ENCODE data around the gene CTNNA1.
"Not testable (repeated sequence)": the region's sequence is repeated elsewhere in the genome, so short reads cannot be mapped to it uniquely, and the experiment has no call there.

CTNNA1 gene

GRCh38 chr5:138772986-138773594, 19.9 kb downstream of the CTNNA1 start:
- Histone ChIP-seq H3K4me3 (ENCODE audit: low read length) (no peak overlapping the region), H3K4me1 (ENCODE audit: control insufficient read depth, insufficient read depth, low read length) (peaks cover 3% of the 10 kb centered on the region), H3K9ac (ENCODE audit: low read length) (no peak overlapping the region)

DNA sequence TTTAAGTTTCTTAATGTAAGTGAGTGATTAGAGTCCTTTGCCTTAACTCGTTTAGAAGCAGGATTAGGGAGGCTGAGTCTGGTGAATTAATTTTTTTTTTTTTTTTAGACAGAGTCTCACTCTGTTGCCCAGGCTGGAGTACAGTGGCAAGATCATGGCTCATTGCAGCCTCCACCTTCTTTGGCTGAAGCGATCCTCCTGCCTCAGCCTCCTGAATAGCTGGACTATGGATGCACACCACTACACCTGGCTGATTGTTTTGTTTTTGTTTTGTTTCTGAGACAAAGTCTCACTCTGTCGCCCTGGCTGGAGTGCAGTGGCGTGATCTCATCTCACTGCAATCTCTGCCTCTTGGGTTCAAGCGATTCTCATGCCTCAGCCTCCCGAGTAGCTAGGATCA, 20.4 kb downstream of the CTNNA1 start:
- H3K27ac ChIP-seq (ENCODE audit: low read depth, low read length); H3K4me3 ChIP-seq (ENCODE audit: low read length): not testable (repeated sequence)

More at GRCh38 chr5:138772986-138773594, 19.9 kb downstream of the CTNNA1 start:
- Histone ChIP-seq H3K27me3 (ENCODE audit: control insufficient read depth, insufficient read depth, low read length) (no peaks in the 10 kb centered on the region), H3K27ac (ENCODE audit: low read depth, low read length) (no peak overlapping the region), H3K36me3 (ENCODE audit: control insufficient read depth, insufficient read depth, low read length) (no peaks in the 10 kb centered on the region)

GRCh38 chr5:138775034-138775433, 21.8 kb downstream of the CTNNA1 start:
- Histone ChIP-seq H3K27ac (ENCODE audit: low read depth, low read length) (no peak overlapping the region), H3K36me3 (ENCODE audit: control insufficient read depth, insufficient read depth, low read length) (no peaks in the 10 kb centered on the region), H3K9ac (ENCODE audit: low read length) (no peak overlapping the region), H3K27me3 (ENCODE audit: control insufficient read depth, insufficient read depth, low read length) (no peaks in the 10 kb centered on the region), H3K4me3 (ENCODE audit: low read length) (no peak overlapping the region), H3K4me1 (ENCODE audit: control insufficient read depth, insufficient read depth, low read length) (peaks cover 3% of the 10 kb centered on the region)

More for the DNA sequence above, 20.4 kb downstream of the CTNNA1 start:
- H3K36me3 ChIP-seq (ENCODE audit: control insufficient read depth, insufficient read depth, low read length); H3K4me1 ChIP-seq (ENCODE audit: control insufficient read depth, insufficient read depth, low read length); H3K9ac ChIP-seq (ENCODE audit: low read length); H3K27me3 ChIP-seq (ENCODE audit: control insufficient read depth, insufficient read depth, low read length): not testable (repeated sequence)

GRCh38 chr5:138778234-138778633, 25.0 kb downstream of the CTNNA1 start:
- Histone ChIP-seq H3K4me1 (ENCODE audit: control insufficient read depth, insufficient read depth, low read length) (no peaks in the 10 kb centered on the region), H3K4me3 (ENCODE audit: low read length) (no peak overlapping the region), H3K27ac (ENCODE audit: low read depth, low read length) (no peak overlapping the region), H3K9ac (ENCODE audit: low read length) (no peak overlapping the region), H3K36me3 (ENCODE audit: control insufficient read depth, insufficient read depth, low read length) (peaks cover 4% of the 10 kb centered on the region), H3K27me3 (ENCODE audit: control insufficient read depth, insufficient read depth, low read length) (no peaks in the 10 kb centered on the region)

DNA sequence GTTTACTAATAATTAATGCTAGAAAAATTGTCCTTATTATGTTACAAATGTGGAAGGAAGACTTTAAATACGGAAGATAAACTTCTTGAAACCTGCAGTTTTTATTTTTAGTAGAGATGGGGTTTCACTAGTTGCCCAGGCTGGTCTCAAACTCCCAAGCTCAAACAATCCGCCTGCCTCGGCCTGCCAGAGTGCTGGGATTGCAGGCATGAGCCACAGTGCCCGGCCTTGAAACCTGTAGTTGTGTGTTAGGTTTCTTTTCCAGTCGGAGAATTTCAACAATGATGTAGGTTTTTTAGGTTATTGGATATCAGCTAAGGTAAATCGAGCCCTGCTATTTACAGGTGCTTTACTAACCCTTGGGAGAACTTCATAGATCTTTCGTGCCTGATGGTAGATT, 30.8 kb downstream of the CTNNA1 start:
- Histone ChIP-seq H3K4me1 (ENCODE audit: control insufficient read depth, insufficient read depth, low read length) (peaks cover 3% of the 10 kb centered on the region), H3K36me3 (ENCODE audit: control insufficient read depth, insufficient read depth, low read length) (peaks cover 7% of the 10 kb centered on the region), H3K27ac (ENCODE audit: low read depth, low read length) (no peak overlapping the region)

DNA sequence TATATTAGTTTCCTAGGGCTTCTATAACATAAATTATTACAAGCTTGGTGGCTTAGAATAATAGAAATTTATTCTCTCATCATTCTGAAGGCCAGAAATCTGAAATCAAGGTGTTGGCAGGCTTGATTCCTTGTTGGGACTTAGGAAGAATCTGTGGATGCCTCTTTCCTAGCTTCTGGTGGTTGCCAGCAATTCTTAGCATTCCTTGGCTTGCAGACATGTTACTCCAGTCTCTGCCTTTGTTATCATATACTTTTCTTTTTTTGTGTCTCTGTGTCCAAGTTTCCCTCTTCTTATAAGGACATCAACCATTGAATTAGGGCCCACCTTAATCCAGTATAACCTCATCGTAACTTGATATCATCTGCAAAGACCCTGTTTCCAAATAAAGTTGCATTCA, 31.4 kb downstream of the CTNNA1 start:
- H3K9ac ChIP-seq (ENCODE audit: low read length), result no peak overlapping the region
- H3K27ac ChIP-seq (ENCODE audit: low read depth, low read length), result no peak overlapping the region
- no peak overlapping the region for H3K4me3 ChIP-seq (ENCODE audit: low read length)
- H3K27me3 ChIP-seq (ENCODE audit: control insufficient read depth, insufficient read depth, low read length), result no peaks in the 10 kb centered on the region
- peaks cover 7% of the 10 kb centered on the region for H3K36me3 ChIP-seq (ENCODE audit: control insufficient read depth, insufficient read depth, low read length)
- peaks cover 3% of the 10 kb centered on the region for H3K4me1 ChIP-seq (ENCODE audit: control insufficient read depth, insufficient read depth, low read length)

More for the DNA sequence above, 30.8 kb downstream of the CTNNA1 start:
- Histone ChIP-seq H3K9ac (ENCODE audit: low read length) (no peak overlapping the region), H3K27me3 (ENCODE audit: control insufficient read depth, insufficient read depth, low read length) (no peaks in the 10 kb centered on the region), H3K4me3 (ENCODE audit: low read length) (no peak overlapping the region)

DNA sequence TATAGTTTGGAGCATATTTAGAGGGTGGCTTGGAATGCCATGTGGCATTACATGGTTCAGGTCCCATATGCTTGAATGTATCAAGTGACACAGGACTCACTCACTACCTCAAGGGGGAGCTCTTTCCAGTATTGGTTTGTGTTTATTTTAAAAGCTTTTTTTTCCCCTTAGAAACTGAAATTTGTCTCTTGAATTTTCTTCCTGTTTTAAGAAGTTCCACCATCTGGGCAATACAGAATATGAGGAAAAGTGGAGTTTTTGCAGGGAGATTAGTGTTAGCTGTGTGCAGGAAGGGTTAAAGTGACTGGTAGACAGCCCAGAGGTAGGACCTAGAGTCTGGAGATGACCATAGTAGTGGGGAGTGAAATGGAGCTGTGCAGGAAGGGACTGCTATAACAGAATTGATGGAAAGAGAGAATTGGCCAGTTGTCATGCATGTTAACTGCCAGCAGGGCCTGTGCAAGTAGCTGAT, 36.6 kb downstream of the CTNNA1 start:
- Histone ChIP-seq H3K9ac (ENCODE audit: low read length) (no peak overlapping the region), H3K27ac (ENCODE audit: low read depth, low read length) (no peak overlapping the region), H3K4me3 (ENCODE audit: low read length) (no peak overlapping the region), H3K36me3 (ENCODE audit: control insufficient read depth, insufficient read depth, low read length) (peaks cover 3% of the 10 kb centered on the region), H3K27me3 (ENCODE audit: control insufficient read depth, insufficient read depth, low read length) (no peaks in the 10 kb centered on the region), H3K4me1 (ENCODE audit: control insufficient read depth, insufficient read depth, low read length) (peaks cover 6% of the 10 kb centered on the region)

DNA sequence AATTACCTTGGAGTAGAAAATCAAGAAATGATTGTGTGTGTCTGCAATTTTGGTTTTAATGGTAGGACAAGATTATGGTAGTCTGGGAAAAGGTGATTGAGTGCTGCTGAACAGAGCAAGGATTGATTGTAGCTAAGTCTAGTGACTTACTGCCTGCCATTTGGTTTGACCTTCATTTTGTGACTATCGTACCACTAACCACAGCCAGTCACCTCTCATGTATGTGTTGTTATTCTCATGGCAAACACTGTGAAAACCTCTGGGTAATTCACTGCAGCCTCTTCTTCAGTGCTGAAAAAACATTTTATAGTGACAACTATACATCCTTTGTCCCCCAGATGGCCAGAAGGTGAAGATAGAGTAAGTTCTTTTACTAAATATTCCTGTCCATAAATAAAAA, 37.5 kb downstream of the CTNNA1 start:
- no peak overlapping the region for H3K27ac ChIP-seq (ENCODE audit: low read depth, low read length)
- peaks cover 9% of the 10 kb centered on the region for H3K4me1 ChIP-seq (ENCODE audit: control insufficient read depth, insufficient read depth, low read length)
- no peaks in the 10 kb centered on the region for H3K27me3 ChIP-seq (ENCODE audit: control insufficient read depth, insufficient read depth, low read length)
- H3K4me3 ChIP-seq (ENCODE audit: low read length), result no peak overlapping the region
- H3K36me3 ChIP-seq (ENCODE audit: control insufficient read depth, insufficient read depth, low read length), result peaks cover 3% of the 10 kb centered on the region
- no peak overlapping the region for H3K9ac ChIP-seq (ENCODE audit: low read length)

DNA sequence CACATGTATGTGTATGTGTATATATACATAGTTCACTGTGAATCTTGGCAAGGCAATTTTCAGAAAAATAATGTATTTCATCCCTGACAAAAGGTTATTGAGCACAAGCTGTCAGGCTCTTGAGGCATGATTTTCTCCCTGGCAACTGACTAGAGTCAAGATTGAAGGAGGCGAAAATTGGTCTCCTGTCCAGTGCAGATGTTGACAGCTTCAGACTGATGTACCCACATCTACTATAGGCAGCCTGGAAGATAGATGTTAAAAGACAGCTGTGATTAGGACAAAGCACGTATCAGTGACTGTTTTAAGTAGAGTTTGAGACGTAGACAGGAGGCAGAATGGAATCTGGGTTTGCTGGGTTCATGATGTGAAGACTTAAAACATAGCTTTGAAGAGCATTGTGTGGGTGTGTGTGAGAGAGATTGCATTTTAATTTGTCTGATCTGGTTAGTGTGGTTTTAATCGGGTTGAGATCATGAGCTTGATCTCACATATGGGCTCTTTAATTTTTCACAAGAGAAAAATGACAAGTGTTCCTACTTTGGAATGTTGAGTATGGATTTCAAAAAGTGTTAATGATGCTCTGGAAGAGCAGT, 39.1 kb downstream of the CTNNA1 start:
- no peak overlapping the region for H3K9ac ChIP-seq (ENCODE audit: low read length)
- H3K36me3 ChIP-seq (ENCODE audit: control insufficient read depth, insufficient read depth, low read length), result no peaks in the 10 kb centered on the region
- no peak overlapping the region for H3K4me3 ChIP-seq (ENCODE audit: low read length)
- peaks cover 10% of the 10 kb centered on the region for H3K4me1 ChIP-seq (ENCODE audit: control insufficient read depth, insufficient read depth, low read length)
- no peak overlapping the region for H3K27ac ChIP-seq (ENCODE audit: low read depth, low read length)
- H3K27me3 ChIP-seq (ENCODE audit: control insufficient read depth, insufficient read depth, low read length), result no peaks in the 10 kb centered on the region

DNA sequence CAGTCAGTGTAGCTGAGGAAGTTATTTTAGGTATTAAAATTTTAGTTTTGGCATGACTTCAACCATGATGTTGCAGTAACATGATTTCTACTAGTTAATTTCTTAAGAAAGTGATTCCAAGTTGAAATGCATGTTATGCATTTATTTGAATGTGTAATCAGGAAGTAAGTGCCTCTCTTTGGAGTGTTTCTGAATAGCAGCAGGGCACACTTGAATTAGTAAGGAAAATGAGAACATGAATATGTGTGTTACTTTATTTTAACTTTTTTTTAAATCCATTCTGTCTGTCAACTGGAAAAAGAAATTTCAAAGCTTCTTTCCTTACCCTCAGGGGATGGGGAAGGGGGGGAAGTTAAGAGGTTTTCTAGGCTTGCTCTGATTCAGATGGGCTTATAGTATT, 40.4 kb downstream of the CTNNA1 start:
- H3K4me1 ChIP-seq (ENCODE audit: control insufficient read depth, insufficient read depth, low read length), result peaks cover 10% of the 10 kb centered on the region
- no peak overlapping the region for H3K4me3 ChIP-seq (ENCODE audit: low read length)
- no peaks in the 10 kb centered on the region for H3K36me3 ChIP-seq (ENCODE audit: control insufficient read depth, insufficient read depth, low read length)
- no peak overlapping the region for H3K9ac ChIP-seq (ENCODE audit: low read length)
- H3K27ac ChIP-seq (ENCODE audit: low read depth, low read length), result no peak overlapping the region
- no peaks in the 10 kb centered on the region for H3K27me3 ChIP-seq (ENCODE audit: control insufficient read depth, insufficient read depth, low read length)

GRCh38 chr5:138803285-138803684, 50.1 kb downstream of the CTNNA1 start:
- Histone ChIP-seq H3K9ac (ENCODE audit: low read length) (no peak overlapping the region), H3K4me1 (ENCODE audit: control insufficient read depth, insufficient read depth, low read length) (peaks cover 9% of the 10 kb centered on the region), H3K27ac (ENCODE audit: low read depth, low read length) (no peak overlapping the region)

GRCh38 chr5:138803935-138804334, 50.7 kb downstream of the CTNNA1 start:
- no peak overlapping the region for H3K27ac ChIP-seq (ENCODE audit: low read depth, low read length)
- H3K36me3 ChIP-seq (ENCODE audit: control insufficient read depth, insufficient read depth, low read length), result no peaks in the 10 kb centered on the region
- H3K4me1 ChIP-seq (ENCODE audit: control insufficient read depth, insufficient read depth, low read length), result peaks cover 9% of the 10 kb centered on the region
- no peaks in the 10 kb centered on the region for H3K27me3 ChIP-seq (ENCODE audit: control insufficient read depth, insufficient read depth, low read length)
- H3K9ac ChIP-seq (ENCODE audit: low read length), result no peak overlapping the region
- H3K4me3 ChIP-seq (ENCODE audit: low read length), result no peak overlapping the region

More at GRCh38 chr5:138803285-138803684, 50.1 kb downstream of the CTNNA1 start:
- H3K36me3 ChIP-seq (ENCODE audit: control insufficient read depth, insufficient read depth, low read length), result no peaks in the 10 kb centered on the region
- no peaks in the 10 kb centered on the region for H3K27me3 ChIP-seq (ENCODE audit: control insufficient read depth, insufficient read depth, low read length)
- no peak overlapping the region for H3K4me3 ChIP-seq (ENCODE audit: low read length)

DNA sequence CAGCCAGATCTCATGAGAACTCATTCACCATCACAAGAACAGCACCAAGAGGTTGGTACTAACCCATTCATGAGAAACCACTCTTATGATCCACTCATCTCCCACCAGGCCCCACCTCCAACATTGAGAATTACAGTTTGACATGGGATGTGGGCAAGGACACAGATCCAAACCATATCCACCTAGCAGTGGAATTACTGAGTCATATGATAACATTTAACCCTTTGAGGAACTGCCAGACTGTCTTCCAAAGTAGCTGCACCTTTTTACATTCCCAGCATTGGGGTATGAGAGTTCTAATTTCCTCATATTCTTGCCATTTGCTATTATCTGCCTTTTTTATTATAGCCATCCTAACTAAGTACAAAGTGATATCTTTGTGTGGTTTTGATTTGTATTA, 51.9 kb downstream of the CTNNA1 start:
- no peak overlapping the region for H3K9ac ChIP-seq (ENCODE audit: low read length)
- H3K4me1 ChIP-seq (ENCODE audit: control insufficient read depth, insufficient read depth, low read length), result peaks cover 9% of the 10 kb centered on the region
- no peaks in the 10 kb centered on the region for H3K36me3 ChIP-seq (ENCODE audit: control insufficient read depth, insufficient read depth, low read length)
- H3K27ac ChIP-seq (ENCODE audit: low read depth, low read length), result no peak overlapping the region
- H3K27me3 ChIP-seq (ENCODE audit: control insufficient read depth, insufficient read depth, low read length), result no peaks in the 10 kb centered on the region
- H3K4me3 ChIP-seq (ENCODE audit: low read length), result no peak overlapping the region

Data from rectal smooth muscle tissue (tissue), 1 donor.